MG63 (cell line): ENCODE results near the gene CSPG4. TPM values are rescaled to one million over a fixed set of nuclear protein-coding genes. Genes with fewer than 3 reads are reported as not detected.
A peak's percentile ranks its signal among the peaks of the same experiment; 100 is the strongest.

Experiments
- DNase-seq: peaks from one replicate; pipeline ENCODE4 v3.0.0-alpha.2; 2020
- H3K27me3 ChIP-seq: fragments of 250-450 bp; sonication (Bioruptor Pico); 2 replicates; pipeline ENCODE4 v1.5.1; 2020; ENCODE audit warnings: mild to moderate bottlenecking, moderate library complexity
- H3K36me3 ChIP-seq: fragments of 250-450 bp; sonication (Bioruptor Pico); 2 replicates; pipeline ENCODE4 v1.5.1; 2020; ENCODE audit warnings: mild to moderate bottlenecking, moderate library complexity
- H3K4me3 ChIP-seq: fragments of 250-450 bp; sonication (Bioruptor Pico); 2 replicates; pipeline ENCODE4 v1.5.1; 2020; ENCODE audit warnings: mild to moderate bottlenecking, moderate library complexity
- H3K9me3 ChIP-seq: fragments of 250-450 bp; sonication (Bioruptor Pico); 2 replicates; pipeline ENCODE4 v1.5.1; 2020; ENCODE audit warnings: mild to moderate bottlenecking, moderate library complexity
- total RNA-seq: library from RNA; depleted of rRNA; stranded (reverse); fragments of >200 nt; shearing (Covaris generic); gene quantifications from 2 replicates; pipeline ENCODE4 v1.2.3, GENCODE V29; 2014; ENCODE audit warnings: low replicate concordance

CSPG4 gene
- total RNA-seq, 1 experiment from 2014 or later: 19.6 TPM

DNA sequence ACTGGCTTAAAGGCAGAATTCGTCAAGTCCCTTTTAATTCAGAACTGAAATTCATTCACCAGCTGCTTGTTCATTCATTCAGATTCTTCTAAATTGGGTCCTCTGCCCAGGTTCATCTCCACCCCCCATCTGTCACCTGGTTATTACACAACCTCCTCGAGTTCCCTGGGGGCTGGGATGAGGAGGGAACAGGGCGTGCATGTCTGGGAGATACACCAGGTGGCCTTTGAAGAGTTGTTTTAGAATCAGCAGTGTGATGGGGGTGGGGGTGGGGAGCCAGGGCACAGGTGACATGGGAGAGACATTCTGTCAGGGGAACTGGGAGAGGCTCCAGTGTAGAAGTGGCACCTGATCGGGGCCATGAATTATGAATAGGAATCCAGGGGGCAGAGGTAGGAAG lies 56.7 kb downstream of the CSPG4 start:
- DNase-seq: no peak
- peaks cover 52% of the 10 kb centered on the region for H3K36me3 ChIP-seq

GRCh38 chr15:75654201-75654907 lies 58.3 kb downstream of the CSPG4 start:
- DNase-seq: no peak
- Histone ChIP-seq H3K4me3 (no peak overlapping the region), H3K9me3 (no peaks in the 10 kb centered on the region), H3K36me3 (peaks cover 60% of the 10 kb centered on the region), H3K27me3 (no peaks in the 10 kb centered on the region)

More for the DNA sequence above, 56.7 kb downstream of the CSPG4 start:
- no peaks in the 10 kb centered on the region for H3K27me3 ChIP-seq
- H3K9me3 ChIP-seq: no peaks in the 10 kb centered on the region
- no peak overlapping the region for H3K4me3 ChIP-seq

DNA sequence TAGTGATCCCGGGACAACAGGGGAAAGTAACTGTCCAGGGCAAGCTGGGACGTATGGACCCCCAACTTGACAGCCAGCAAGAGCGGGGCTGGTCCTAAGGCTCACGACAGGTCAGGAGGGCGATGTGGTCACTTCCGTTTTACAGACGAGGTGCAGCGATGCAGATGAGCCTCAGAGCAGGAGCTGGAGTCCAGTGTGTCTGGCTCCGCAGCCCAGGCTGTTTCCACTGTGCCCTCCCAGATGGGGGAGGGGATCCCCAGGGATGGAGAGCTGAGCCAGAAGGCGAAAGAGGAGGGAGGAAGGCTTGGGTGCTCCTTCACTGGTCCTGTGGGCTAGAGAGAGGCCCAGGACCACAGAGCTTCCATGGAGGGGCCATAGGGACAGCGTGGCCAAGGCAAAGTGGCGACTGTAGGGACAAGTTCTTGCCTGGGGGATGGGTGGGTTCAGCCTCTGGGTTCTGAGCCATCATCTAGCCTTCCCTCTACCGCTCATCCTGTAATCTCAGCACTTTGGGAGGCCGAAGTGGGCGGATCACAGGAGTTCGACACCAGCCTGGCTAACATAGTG lies 59.2 kb downstream of the CSPG4 start:
- Histone ChIP-seq H3K9me3 (no peaks in the 10 kb centered on the region), H3K36me3 (peaks cover 58% of the 10 kb centered on the region), H3K27me3 (no peaks in the 10 kb centered on the region), H3K4me3 (no peak overlapping the region)
- no peak for DNase-seq

DNA sequence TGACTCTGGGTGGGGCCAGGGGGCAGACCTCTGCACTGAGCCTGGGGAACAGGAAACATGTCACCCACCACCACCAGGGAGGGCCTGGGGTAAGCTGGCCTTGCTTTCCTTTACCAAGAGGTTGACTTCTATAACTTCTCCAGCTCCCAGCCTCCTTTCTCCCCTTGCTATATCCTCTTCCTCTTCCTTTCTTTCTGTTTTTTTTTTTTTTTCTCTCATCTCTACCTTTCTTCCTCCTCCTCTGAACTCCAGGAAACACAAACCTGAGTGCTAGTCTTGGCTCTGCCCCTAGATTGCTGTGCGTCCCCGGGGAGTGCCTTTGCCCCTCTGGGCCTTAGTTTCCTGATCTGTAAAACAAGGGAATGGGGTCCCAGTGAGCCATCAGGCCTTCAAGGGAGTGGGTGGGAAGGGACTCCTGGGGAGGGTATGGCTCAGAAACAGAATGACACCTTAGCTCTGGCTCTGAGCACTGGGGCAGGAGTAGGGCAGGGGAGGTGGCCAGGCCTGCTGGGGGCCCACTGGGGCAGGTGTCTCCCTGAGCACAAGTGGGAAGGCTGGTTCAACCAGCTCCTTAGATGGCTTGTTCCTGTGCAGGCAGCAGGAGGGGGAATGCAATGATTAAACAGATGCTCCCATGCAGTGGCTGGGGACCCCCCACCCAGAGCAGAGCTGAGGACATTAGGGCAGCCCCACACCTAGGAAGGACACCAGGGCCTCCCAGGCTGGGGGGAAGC lies 60.7 kb downstream of the CSPG4 start:
- Histone ChIP-seq H3K36me3 (peaks cover 52% of the 10 kb centered on the region), H3K4me3 (peak overlapping the region; percentile 17), H3K9me3 (no peaks in the 10 kb centered on the region), H3K27me3 (no peaks in the 10 kb centered on the region)
- no peak for DNase-seq

DNA sequence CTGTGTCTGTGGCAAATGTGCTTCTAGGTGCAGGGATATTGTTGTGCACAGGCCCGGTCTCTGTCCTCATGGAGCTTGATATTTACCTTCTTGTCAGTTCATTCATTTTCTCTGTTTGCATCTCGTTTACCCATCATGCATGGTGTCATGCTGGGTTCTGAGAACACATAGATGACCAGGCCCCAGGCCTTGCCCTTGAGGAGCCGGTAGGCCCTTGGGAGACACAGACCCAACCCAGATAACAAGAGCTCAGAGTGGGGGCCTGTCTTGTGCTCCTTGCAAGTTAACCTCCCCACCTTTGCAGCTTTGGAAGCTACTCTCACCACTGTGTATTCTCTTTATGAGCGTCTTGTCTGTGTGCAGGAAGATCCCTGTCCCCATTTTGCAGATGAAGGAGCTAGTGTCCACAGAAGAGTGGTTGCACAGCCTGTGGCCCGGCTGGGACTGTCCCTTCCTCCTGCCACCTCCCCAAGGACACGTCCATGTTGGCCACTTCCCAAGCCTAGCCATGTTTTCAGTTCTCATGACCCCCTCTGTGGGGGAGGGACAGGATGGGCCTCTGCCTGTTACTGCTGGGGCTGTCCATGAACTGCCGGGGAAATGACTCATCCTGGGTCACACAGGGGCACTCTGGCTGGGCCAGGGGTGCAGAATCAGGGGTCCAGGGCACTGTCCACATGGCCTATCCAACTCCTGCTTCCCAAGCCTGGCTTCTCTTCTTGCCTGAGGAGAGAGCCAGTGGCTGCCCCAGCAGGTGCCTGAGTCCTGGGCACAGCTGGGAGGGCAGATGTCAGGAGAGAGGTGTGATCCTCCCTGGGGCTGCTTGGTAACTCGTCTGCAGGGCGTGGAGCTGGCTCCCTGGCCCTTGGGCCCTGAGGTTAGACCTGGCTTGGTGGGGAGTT lies 61.5 kb downstream of the CSPG4 start:
- Histone ChIP-seq H3K36me3 (peaks cover 52% of the 10 kb centered on the region), H3K9me3 (no peaks in the 10 kb centered on the region), H3K4me3 (peak overlapping the region; percentile 17), H3K27me3 (no peaks in the 10 kb centered on the region)
- peak; percentile 58 for DNase-seq

GRCh38 chr15:75649848-75650247 lies 62.8 kb downstream of the CSPG4 start:
- H3K9me3 ChIP-seq: no peaks in the 10 kb centered on the region
- H3K4me3 ChIP-seq: no peak overlapping the region; the same call in 1 of the 2 replicates
- peaks cover 46% of the 10 kb centered on the region for H3K36me3 ChIP-seq
- no peaks in the 10 kb centered on the region for H3K27me3 ChIP-seq
- DNase-seq: no peak

- H3K9me3 ChIP-seq: no peaks in the 10 kb centered on the region
These were observed 63.4 kb downstream of the CSPG4 start for GRCh38 chr15:75649045-75649761.

DNA sequence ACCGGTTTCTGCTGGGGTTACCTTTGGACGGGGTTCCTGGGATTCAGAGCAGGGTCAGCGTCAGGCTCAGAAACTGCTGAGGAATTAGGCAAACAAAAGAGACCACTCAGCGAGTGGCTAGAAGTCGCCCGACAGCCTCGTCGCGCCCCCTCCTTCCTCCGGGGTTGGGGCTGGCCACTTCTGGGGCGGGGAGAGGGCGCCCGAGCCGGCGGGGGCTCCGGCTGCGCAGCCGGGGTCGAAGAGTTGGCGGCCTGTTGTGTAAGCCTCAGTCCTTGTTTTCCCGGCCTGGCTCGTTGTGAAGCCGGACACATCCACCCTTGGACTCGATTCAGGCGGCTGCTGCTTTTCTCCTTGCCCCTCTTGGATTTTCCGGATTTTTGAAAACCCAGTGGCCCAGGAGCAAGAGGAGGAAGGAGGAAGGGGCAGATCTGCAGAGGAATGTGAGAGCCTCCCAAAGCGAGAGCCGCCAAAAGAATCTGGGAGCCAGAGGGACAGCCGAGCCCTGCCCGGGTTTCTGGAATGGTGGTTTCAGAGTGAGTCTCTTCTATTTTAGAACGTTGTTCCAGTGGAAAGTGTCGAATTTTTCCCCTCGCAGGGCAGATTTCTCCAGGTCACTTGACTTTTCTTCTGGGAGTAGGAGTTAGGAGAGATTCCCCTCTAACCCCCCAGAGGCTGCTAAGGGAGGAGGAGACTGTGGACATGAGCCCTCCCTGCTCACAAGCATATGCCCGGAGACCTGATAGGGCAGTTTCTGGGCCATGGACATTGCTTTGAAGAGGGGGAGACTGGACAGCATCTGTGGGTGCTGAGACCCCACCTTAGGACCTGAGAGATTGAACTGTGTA lies 64.3 kb downstream of the CSPG4 start:
- Histone ChIP-seq H3K36me3 (peaks cover 37% of the 10 kb centered on the region), H3K4me3 (peak overlapping the region; percentile 76), H3K27me3 (no peaks in the 10 kb centered on the region), H3K9me3 (no peaks in the 10 kb centered on the region)
- DNase-seq: peak; percentile 49

More at GRCh38 chr15:75649045-75649761, 63.4 kb downstream of the CSPG4 start:
- no peaks in the 10 kb centered on the region for H3K27me3 ChIP-seq
- H3K36me3 ChIP-seq: peaks cover 42% of the 10 kb centered on the region
- H3K4me3 ChIP-seq: peak overlapping the region; percentile 76
- DNase-seq: no peak

- H3K4me3 ChIP-seq: peak within 1 kb of the TSS; percentile 76
- peaks cover 30% of the 10 kb centered on the region for H3K36me3 ChIP-seq
- no peaks in the 10 kb centered on the region for H3K9me3 ChIP-seq
- H3K27me3 ChIP-seq: no peaks in the 10 kb centered on the region
- peak; percentile 89 for DNase-seq
These were observed 65.1 kb downstream of the CSPG4 start, which contains the start of gene SNX33 for GRCh38 chr15:75647370-75648155. SNX33 (plus strand) TSS chr15:75647912; CDS start chr15:75649103, 1,191 bp downstream.

DNA sequence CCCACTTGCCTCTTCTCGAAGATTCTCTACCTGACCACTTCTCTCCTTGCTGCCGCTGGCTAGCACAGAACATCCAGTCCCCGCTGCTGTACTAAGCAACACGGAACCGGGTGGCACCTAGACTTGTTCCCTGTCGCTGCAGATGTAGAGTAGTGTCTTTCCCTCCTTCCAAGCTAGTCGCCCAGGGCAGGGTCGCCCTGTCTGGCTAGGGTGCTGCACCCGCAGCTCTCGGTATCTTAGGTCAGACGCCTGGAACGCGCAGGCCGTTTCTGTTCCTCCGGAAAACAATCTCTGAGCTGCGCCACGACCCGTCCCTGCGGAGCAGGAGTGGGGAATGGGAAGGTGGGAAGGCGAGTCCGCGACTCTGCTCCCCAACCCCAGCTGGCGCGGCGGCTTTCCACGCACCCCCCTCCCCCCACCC lies 65.7 kb downstream of the CSPG4 start:
- no peaks in the 10 kb centered on the region for H3K9me3 ChIP-seq
- H3K4me3 ChIP-seq: peak overlapping the region; percentile 76
- no peaks in the 10 kb centered on the region for H3K27me3 ChIP-seq
- DNase-seq: no peak
- peaks cover 24% of the 10 kb centered on the region for H3K36me3 ChIP-seq

GRCh38 chr15:75646112-75646943 lies 66.3 kb downstream of the CSPG4 start:
- no peak for DNase-seq
- Histone ChIP-seq H3K4me3 (peak overlapping the region; percentile 76), H3K27me3 (no peaks in the 10 kb centered on the region), H3K36me3 (peaks cover 21% of the 10 kb centered on the region), H3K9me3 (no peaks in the 10 kb centered on the region)

- peaks cover 7% of the 10 kb centered on the region for H3K36me3 ChIP-seq
- no peaks in the 10 kb centered on the region for H3K27me3 ChIP-seq
- no peaks in the 10 kb centered on the region for H3K9me3 ChIP-seq
- no peak for DNase-seq
- H3K4me3 ChIP-seq: no peak overlapping the region
These were observed 68.3 kb downstream of the CSPG4 start for GRCh38 chr15:75644376-75644775.

DNA sequence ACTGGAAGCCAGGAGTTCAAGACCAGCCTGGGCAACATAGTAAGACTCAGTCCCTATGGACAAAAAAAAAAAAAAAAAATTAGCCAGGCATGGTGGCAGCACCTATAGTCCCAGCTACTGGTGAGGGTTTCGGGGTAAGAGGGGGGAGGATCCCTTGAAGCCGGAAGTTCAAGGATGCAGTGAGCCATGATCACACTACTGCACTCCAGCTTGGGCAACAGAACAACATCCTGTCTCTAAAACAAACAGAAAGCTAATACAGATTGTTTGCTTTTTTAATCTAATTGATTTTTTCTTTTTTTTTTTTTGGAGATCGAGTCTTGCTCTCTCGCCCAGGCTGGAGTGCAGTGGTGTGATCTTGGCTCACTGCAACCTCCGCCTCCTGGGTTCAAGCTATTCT lies 71.0 kb downstream of the CSPG4 start:
- no peak for DNase-seq
- no peaks in the 10 kb centered on the region for H3K27me3 ChIP-seq
- H3K4me3 ChIP-seq: no peak overlapping the region
- H3K36me3 ChIP-seq: peaks cover 26% of the 10 kb centered on the region
- no peaks in the 10 kb centered on the region for H3K9me3 ChIP-seq

DNA sequence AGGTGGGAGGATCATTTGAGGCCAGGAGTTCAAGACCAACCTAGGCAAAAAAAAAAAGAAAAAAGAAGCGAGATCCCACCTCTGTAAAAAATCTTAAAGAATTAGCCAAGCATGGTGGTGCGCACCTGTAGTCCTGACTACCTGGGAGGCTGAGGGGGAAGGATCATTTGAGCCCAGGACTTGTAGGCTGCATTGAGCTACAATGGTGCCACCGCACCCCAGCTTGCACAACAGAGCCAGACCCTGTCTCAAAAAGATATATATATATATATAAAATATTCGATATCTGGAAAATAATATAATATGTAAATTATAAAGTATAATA lies 71.5 kb downstream of the CSPG4 start:
- DNase-seq: no peak
- no peaks in the 10 kb centered on the region for H3K9me3 ChIP-seq
- peak overlapping the region; percentile 86 for H3K4me3 ChIP-seq
- H3K36me3 ChIP-seq: peaks cover 26% of the 10 kb centered on the region
- H3K27me3 ChIP-seq: no peaks in the 10 kb centered on the region
